Fibroblast of skin of back (primary cell): ENCODE results near the gene WDR86.

Source experiments
- DNase-seq: peaks from one replicate; pipeline ENCODE4 v3.0.0-alpha.2; 2013

WDR86 gene

GRCh38 chr7:151427705-151428377, 18.0 kb upstream of the WDR86 start:
- DNase-seq, result no peak

- no peak for DNase-seq
Observed at GRCh38 chr7:151426904-151427704, 17.3 kb upstream of the WDR86 start.

GRCh38 chr7:151426441-151426903, 16.6 kb upstream of the WDR86 start:
- DNase-seq, result peak; percentile 84

- DNase-seq, result peak; percentile 43
Observed at GRCh38 chr7:151425670-151426440, 16.0 kb upstream of the WDR86 start.

GRCh38 chr7:151424799-151425198, 15.0 kb upstream of the WDR86 start:
- no peak for DNase-seq

GRCh38 chr7:151423936-151424335, 14.1 kb upstream of the WDR86 start:
- DNase-seq, result no peak

- no peak for DNase-seq
Observed at GRCh38 chr7:151423226-151423625, 13.4 kb upstream of the WDR86 start.

GRCh38 chr7:151422212-151422611, 12.4 kb upstream of the WDR86 start:
- DNase-seq, result no peak

GRCh38 chr7:151420144-151420543, 10.3 kb upstream of the WDR86 start:
- DNase-seq, result no peak

GRCh38 chr7:151416941-151417315, 7.1 kb upstream of the WDR86 start:
- peak; percentile 18 for DNase-seq

- DNase-seq, result no peak
Observed at GRCh38 chr7:151416112-151416940, 6.5 kb upstream of the WDR86 start.

- DNase-seq, result no peak
Observed at GRCh38 chr7:151415375-151416105, 5.7 kb upstream of the WDR86 start.

GRCh38 chr7:151413241-151413640, 3.4 kb upstream of the WDR86 start:
- DNase-seq, result no peak

- DNase-seq, result no peak
Observed at GRCh38 chr7:151412318-151412717, 2.5 kb upstream of the WDR86 start.

GRCh38 chr7:151411551-151411950, 1.7 kb upstream of the WDR86 start:
- no peak for DNase-seq

- DNase-seq, result no peak
Observed at GRCh38 chr7:151410405-151411390, 860 bp upstream of the WDR86 start.

- no peak for DNase-seq
Observed at GRCh38 chr7:151408839-151409666, 785 bp downstream of the WDR86 start.

GRCh38 chr7:151408498-151408838, 1.4 kb downstream of the WDR86 start:
- no peak for DNase-seq

- no peak for DNase-seq
Observed at GRCh38 chr7:151406886-151407583, 2.8 kb downstream of the WDR86 start.
